CD4-positive, alpha-beta T cell (primary cell): Measurements from ENCODE around the gene CCDC83. TPM values are rescaled to one million over a fixed set of nuclear protein-coding genes. Genes with fewer than 3 reads are reported as not detected.

ENCODE experiments used
- ATAC-seq: fragments of 200-7000 bp; cut with Tn5 transposase; one replicate; pipeline ENCODE4 v1.10.0; 2022; ENCODE audit warnings: mild to moderate bottlenecking; ENCODE audit not compliant: poor library complexity
- CTCF ChIA-PET: fragments of 350-600 bp; sonication (Branson Sonifier 250); formaldehyde crosslinking; loops from one replicate; lab custom pipeline; 2021; ENCODE audit warnings: antibody characterized with exemption, inconsistent platforms; lab: Charles Lee
- POLR2A ChIA-PET: fragments of 350-600 bp; sonication (Branson Sonifier 250); formaldehyde crosslinking; loops from one replicate; lab custom pipeline; 2021; ENCODE audit warnings: antibody characterized with exemption, inconsistent platforms; lab: Charles Lee
- DNase-seq, 14 experiments: peaks; one replicate each; pipeline ENCODE4 v3.0.0-alpha.2; 2013 to 2020; ENCODE audit warnings: mixed read lengths in 2 of 14
- H3K27ac ChIP-seq, 2 donors: one replicate each; pipeline versions ENCODE4 v1.5.1 to v1.7.0; 2013; ENCODE audit warnings: low read length in 2 of 2, low read depth in 1 of 2, mild to moderate bottlenecking in 1 of 2
- H3K27me3 ChIP-seq, 2 experiments: 1 replicate in 1 of 2; 2 replicates in 1 of 2; pipeline versions ENCODE4 v1.6.1 to v1.7.0; 2013; ENCODE audit warnings: low read length in 2 of 2, control low read depth in 1 of 2, mild to moderate bottlenecking in 1 of 2, moderate library complexity in 1 of 2; ENCODE audit not compliant: insufficient read depth in 2 of 2, control insufficient read depth in 1 of 2
- H3K36me3 ChIP-seq: one replicate; pipeline ENCODE4 v1.6.1; 2013; ENCODE audit warnings: low read length, control low read depth; ENCODE audit not compliant: insufficient read depth
- H3K4me1 ChIP-seq: one replicate; pipeline ENCODE4 v1.6.1; 2013; ENCODE audit warnings: low read length, control low read depth; ENCODE audit not compliant: insufficient read depth
- H3K4me3 ChIP-seq: one replicate; pipeline ENCODE4 v1.5.1; 2013; ENCODE audit warnings: mild to moderate bottlenecking, low read length, moderate library complexity
- H3K9me3 ChIP-seq, 2 experiments: 1 replicate in 1 of 2; 2 replicates in 1 of 2; pipeline versions ENCODE4 v1.6.1 to v1.7.0; 2013; ENCODE audit warnings: low read length in 2 of 2, mild to moderate bottlenecking in 2 of 2, control low read depth in 1 of 2, moderate library complexity in 1 of 2; ENCODE audit not compliant: control insufficient read depth in 1 of 2, insufficient read depth in 1 of 2
- H3K27ac Mint-ChIP-seq: one replicate; pipeline ENCODE4 v1.8.0; 2020; ENCODE audit warnings: mixed read lengths
- H3K27me3 Mint-ChIP-seq: one replicate; pipeline ENCODE4 v1.8.0; 2021; ENCODE audit warnings: mixed read lengths
- H3K36me3 Mint-ChIP-seq: one replicate; pipeline ENCODE4 v1.8.0; 2021; ENCODE audit warnings: low read depth, mixed read lengths
- H3K4me1 Mint-ChIP-seq: one replicate; pipeline ENCODE4 v1.8.0; 2021; ENCODE audit warnings: low read depth, mixed read lengths
- H3K4me3 Mint-ChIP-seq: one replicate; pipeline ENCODE4 v1.8.0; 2020; ENCODE audit warnings: mild to moderate bottlenecking, mixed read lengths
- H3K9me3 Mint-ChIP-seq: one replicate; pipeline ENCODE4 v1.8.0; 2020; ENCODE audit warnings: mixed read lengths
- CTCF ChIP-seq: fragments of 200-600 bp; IDR thresholded peaks from one replicate; pipeline ENCODE4 v1.8.0; 2022; ENCODE audit warnings: antibody characterized with exemption, mild to moderate bottlenecking
- intact Hi-C, 2 experiments: fragments of 100-400 bp; cut with DNase I in 1 of 2; cut with micrococcal nuclease in 1 of 2; formaldehyde crosslinking; loops; one replicate each; pipeline versions ENCODE4 v1.15.1 to v1.9.0; 2023 to 2025; cut with DNase I, micrococcal nuclease
- total RNA-seq, 174 experiments: library from RNA in 2 of 174; stranded (reverse) in 2 of 174; gene quantifications; one replicate each; pipeline ENCODE4 v1.2.3 and lab custom pipeline; 2021 to 2026

The CCDC83 gene
- total RNA-seq, 2 experiments from 2014 or later, result not detected

DNA sequence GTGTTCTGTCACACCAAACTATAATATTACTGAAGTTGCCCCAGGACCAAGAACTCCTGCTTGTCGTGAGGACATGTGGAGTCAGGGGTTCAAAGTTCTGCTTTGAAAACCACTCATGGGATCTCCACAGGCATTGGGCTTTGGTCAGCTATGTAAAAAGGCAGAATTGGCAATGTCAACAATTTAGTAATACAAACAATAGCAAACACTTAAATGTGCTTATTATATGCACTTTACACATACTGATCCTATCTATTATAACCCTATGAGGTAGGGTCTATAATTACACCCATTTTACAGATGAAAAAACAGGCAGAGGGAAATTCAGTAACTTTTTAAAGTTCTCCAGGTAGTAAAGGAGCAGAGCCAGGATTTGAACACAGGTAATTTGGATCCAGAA lies 94.6 kb downstream of the CCDC83 start:
- no peaks in the 10 kb centered on the region for H3K27me3 Mint-ChIP-seq
- peaks cover 19% of the 10 kb centered on the region for H3K9me3 Mint-ChIP-seq
- POLR2A ChIA-PET, result no interaction called here
- H3K4me3 Mint-ChIP-seq, result no peak overlapping the region
- Histone ChIP-seq H3K9me3 (peaks cover 16 to 17% of the 10 kb centered on the region in 2 experiments), H3K4me1 (no peaks in the 10 kb centered on the region), H3K27ac (no peak overlapping the region), H3K4me3 (no peak overlapping the region), H3K36me3 (peaks cover 14% of the 10 kb centered on the region), H3K27me3 (no peaks in the 10 kb centered on the region)
- H3K27ac Mint-ChIP-seq, result no peak overlapping the region
- CTCF ChIA-PET, result interaction anchor here (0.7 kb wide), 1 partner anchor 556 kb away, joined by 3 read pairs; no protein-coding TSS in a partner anchor
- intact Hi-C loops, result no loop called here
- DNase-seq (no peak), ATAC-seq (no peak)
- peaks cover 19% of the 10 kb centered on the region for H3K36me3 Mint-ChIP-seq
- no peak for TF ChIP-seq CTCF
- H3K4me1 Mint-ChIP-seq, result no peaks in the 10 kb centered on the region

DNA sequence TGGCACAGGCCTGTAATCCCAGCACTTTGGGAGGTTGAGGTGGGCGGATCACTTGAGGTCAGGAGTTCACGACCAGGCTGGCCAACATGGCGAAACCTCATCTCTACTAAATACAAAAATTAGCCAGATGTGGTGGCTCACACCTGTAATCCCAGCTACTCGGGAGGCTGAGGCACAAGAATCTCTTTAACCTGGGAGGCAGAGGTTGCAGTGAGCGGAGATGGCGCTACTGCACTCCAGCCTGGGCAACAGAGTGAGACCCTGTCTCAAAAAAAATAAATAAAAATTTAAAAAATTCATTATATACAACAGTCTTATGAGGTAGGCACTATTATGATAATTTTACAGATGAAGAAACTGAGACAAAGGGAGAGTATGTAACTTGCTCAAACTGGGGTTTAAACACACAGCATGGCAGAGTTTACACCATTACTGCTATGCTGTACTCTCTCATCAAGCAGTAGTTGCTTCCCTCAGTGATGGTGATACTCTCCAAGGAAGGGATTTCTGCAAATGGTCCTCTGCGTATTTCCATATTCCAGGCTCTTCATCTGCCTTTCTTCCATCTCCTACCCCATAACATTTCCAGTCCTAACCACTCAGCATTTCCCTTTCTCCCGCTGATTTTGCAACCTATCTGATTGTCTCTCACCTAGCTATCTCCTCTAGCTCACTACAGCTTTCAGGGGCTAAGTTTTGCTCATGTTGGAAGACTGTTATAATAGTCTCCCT lies 95.3 kb downstream of the CCDC83 start:
- Histone ChIP-seq H3K9me3 (peaks cover 14 to 17% of the 10 kb centered on the region in 2 experiments), H3K4me3 (no peak overlapping the region), H3K27me3 (no peaks in the 10 kb centered on the region), H3K27ac (no peak overlapping the region), H3K36me3 (peaks cover 18% of the 10 kb centered on the region), H3K4me1 (no peaks in the 10 kb centered on the region)
- DNase-seq (no peak), ATAC-seq (no peak)
- Mint-ChIP-seq H3K4me1 (no peaks in the 10 kb centered on the region), H3K4me3 (no peak overlapping the region), H3K36me3 (peaks cover 24% of the 10 kb centered on the region), H3K27me3 (no peaks in the 10 kb centered on the region), H3K27ac (no peak overlapping the region), H3K9me3 (peaks cover 17% of the 10 kb centered on the region)
- POLR2A ChIA-PET, result no interaction called here
- intact Hi-C loops, result no loop called here
- CTCF ChIA-PET, result interaction anchor here (0.7 kb wide), 1 partner anchor 555 kb away, joined by 3 read pairs; no protein-coding TSS in a partner anchor
- no peak for TF ChIP-seq CTCF

- no peak overlapping the region for H3K4me3 ChIP-seq
- no peaks in the 10 kb centered on the region for H3K4me1 ChIP-seq
- no peak for TF ChIP-seq CTCF
- H3K4me1 Mint-ChIP-seq, result no peaks in the 10 kb centered on the region
- H3K27ac ChIP-seq, result no peak overlapping the region
- H3K27me3 Mint-ChIP-seq, result no peaks in the 10 kb centered on the region
- ChIA-PET CTCF (no interaction called here), POLR2A (no interaction called here)
- H3K27ac Mint-ChIP-seq, result no peak overlapping the region
- no peak for ATAC-seq
- H3K4me3 Mint-ChIP-seq, result no peak overlapping the region
- peaks cover 24% of the 10 kb centered on the region for H3K36me3 ChIP-seq
- intact Hi-C loops, result no loop called here
- peaks cover 29% of the 10 kb centered on the region for H3K36me3 Mint-ChIP-seq
- H3K27me3 ChIP-seq, result no peaks in the 10 kb centered on the region
- peaks cover 16% of the 10 kb centered on the region for H3K9me3 Mint-ChIP-seq
- H3K9me3 ChIP-seq, result peaks cover 12 to 14% of the 10 kb centered on the region in 2 experiments
- DNase-seq, result no peak
Observed at GRCh38 chr11:85951049-85951405, 95.8 kb downstream of the CCDC83 start.
